Renal cortex interstitium (tissue), 11 donors: ENCODE measurements around the gene ZNF804A. TPM values are rescaled to one million over a fixed set of nuclear protein-coding genes. Genes with fewer than 3 reads are reported as not detected.
A peak's percentile ranks its signal among the peaks of the same experiment; 100 is the strongest.

Experiments
- DNase-seq, 11 donors: peaks; one replicate each; pipeline ENCODE4 v3.0.0-alpha.2; 2013; ENCODE audit warnings: low read depth in 9 of 11, low spot score in 4 of 11; ENCODE audit errors: extremely low read depth in 1 of 11
- polyA plus RNA-seq, 3 donors: library from polyadenylated mRNA; unstranded; fragments of 120-200 nt; gene quantifications; one replicate each; pipeline ENCODE4 v1.2.1, GENCODE V29; 2013; ENCODE audit not compliant: insufficient read length in 3 of 3

The ZNF804A gene
- polyA plus RNA-seq, 3 donors, result 1.2 to 1.8 (median 1.3) TPM

DNA sequence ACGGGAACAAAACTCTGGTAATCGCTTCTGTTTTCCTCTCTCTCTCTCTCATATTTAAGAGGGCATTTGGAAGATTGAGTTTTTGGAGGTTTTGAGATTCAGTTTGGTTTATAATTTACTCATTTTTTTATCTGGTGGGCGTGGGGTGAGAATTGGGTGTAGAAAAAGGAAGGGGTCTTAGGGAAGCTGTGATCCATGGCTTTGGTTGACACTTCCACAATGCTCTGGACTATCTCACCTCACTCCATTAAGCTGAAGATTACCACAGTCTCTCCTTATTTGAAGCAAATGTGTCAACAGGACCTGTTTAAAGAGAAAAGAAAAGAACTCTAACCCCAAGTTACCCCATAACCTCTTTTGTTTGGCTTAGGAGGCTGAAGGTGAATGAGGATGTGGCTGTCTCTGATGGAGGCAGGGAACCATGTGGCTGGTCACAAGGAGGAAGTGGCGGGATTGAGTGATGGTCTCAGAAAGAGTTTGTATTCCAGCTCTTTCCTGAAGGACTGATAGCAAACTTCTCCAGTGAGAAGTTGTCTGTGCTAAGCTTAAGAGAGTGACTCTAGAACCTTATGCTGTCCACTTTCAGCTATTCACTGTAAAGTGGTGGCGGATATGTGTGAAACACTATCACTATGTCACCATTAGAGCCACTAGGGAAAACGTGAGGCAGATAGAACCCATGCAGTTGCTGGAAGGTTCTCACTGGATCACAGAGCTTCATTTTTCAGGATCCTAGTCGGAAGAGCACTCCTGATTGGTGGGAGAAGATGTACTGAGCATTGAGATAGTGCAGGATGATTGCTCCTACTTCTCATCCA is 934 bp downstream of the ZNF804A start:
- peak in 1 of 11 donors; percentile 3 for DNase-seq

DNA sequence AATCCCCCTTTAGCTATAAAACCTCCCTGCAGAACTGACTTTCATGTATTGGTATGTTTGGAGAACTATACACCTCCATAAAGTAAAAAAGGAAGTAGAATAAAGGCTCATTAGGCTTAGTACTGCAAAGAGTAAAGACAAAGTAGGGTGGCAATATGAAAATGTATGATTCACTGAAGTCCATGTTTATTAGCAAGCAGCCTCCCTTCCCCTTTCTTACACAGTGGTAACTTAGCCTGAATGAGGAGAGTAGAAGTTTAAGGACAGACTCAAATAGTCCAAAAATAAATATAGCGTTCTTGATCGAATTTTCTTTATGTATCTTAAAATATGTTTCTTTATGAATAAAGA is 1.5 kb downstream of the ZNF804A start:
- DNase-seq, result no peak

DNA sequence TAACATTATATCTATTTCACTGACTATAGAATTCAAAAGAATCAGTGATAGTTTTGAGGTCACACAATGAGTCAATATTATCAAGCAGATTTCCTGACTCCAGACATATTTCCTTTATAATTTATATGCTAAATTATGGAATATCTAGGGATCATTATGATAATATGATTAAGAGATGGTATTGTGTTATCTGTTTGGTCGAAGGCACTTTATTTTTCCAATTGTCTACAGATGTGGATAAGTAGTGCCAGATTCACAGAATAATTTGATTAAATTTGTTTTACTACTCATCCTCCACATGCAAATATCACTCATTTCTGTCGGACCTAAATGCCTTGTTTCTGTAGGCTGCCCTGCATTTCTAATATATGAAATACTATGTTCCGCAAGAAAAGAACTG is 4.4 kb downstream of the ZNF804A start:
- no peak for DNase-seq

DNA sequence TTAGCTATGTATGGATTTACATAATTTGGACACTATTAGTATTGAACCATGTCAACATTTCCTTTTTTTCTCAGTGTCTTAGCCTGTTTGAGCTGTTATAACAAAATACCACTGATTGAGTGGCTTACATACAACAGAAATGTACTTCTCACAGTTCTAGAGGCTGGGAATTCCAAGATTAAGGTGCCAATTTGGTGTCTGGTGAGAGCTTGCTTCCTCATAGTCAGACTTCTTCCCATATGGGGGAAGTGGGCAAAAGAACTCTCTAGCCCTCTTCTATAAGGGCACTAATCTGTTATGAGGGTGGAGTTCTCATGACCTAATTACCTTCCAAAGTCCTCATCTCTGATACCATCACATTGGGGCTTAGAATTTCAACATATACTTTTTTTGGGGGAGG is 12.6 kb downstream of the ZNF804A start:
- DNase-seq, result no peak

DNA sequence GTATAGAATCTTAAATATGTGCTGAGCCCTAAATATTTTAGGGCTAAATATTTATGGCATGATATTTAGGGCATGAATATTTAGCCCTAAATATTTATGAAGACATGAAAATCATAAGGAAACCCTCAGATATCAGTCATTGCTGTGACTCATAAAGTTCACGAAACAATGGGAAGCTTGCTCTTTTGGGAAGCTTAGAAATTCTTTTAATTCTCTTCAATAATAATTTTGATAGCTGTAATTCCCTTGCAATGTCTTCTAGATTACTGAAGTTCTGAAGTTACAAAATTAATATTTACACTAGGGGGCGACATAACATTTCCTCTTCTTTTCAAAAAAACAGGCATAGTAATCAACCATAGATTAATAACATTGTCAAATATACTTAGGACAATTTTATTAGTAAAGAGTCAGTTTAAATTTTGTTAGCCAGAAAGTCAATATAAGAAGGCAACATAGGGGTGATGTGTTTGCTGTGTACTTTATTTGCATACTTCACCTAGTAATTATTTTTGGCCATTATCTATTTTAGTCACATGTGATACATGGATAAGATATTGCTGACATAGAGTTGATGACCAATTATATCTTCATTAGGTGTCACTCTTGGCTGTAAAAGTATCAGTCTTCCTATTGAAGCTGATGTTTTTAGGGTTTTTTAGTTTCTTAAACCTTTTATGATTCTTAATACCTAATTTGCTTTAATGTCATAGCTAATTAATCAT is 13.2 kb downstream of the ZNF804A start:
- peak in 1 of 11 donors; percentile 13 for DNase-seq

DNA sequence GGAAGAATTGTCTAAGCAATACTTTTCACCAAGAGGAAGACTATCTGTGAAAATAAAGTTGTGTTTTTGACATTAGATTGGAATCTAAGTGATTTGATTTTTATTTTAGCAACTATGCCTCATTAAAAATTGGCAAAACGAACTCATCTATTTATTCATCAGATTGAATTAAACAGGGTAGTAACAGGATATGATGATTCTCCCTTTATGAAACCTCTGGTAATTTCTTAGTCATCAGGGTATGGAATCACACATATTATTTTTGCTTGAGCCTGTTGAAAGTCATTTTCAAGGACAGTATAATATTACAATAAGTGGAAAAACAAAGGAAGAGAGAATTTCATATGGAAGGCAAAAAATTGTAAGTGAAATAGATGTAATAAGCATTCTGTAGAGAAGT is 22.0 kb downstream of the ZNF804A start:
- DNase-seq, result no peak

DNA sequence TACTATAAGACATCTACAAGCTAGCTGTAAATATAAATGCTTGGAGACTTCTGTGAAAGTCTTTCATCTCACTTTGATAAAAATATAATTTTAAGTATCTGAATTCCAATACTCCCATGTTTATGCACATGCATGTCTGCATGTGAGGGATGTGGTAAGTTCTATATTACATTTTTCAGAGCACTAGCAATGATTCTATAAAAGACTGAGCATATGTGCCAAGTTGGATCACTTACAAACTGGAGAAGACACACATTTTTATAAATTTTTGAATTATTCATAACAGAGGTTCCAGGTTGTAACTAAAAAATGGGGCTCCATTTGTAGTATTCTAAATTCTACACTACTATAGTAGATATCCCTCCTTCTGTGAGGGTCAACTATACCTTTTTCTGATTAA is 26.0 kb downstream of the ZNF804A start:
- DNase-seq, result no peak

DNA sequence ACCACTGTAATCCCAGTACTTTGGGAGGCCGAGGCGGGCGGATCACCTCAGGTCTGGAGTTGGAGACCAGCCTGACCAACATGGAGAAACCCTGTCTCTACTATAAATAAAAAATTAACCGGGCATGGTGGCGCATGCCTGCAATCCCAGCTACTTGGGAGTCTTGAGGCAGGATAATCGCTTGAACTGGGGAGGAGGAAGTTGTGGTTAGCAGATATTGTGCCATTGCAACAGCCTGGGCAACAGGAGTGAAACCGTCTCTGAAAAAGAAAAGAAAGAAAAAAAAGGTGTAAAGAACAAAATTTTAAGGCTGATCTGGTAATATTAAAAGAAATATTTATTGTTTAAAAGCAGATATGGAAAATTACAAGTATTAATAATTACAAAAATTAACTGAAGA is 29.7 kb downstream of the ZNF804A start:
- no peak for DNase-seq

DNA sequence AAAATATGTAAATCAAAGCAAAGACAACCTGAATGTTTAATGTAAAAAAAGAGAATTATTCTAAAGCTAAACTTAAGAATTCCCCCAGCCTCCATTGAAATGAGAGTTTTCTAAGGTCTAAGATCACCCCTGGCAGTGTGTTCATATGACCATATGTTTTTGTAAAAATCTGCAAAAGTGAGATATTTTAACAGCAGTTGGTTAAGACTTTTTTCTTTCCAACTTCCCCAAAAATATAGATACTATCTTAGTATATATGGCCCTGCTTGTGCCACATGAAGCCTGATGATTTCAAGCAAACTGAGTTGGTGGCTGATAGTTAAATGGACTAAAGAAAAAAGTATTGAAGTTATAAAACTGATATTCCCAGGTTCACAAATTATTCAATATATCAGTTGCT is 35.4 kb downstream of the ZNF804A start:
- DNase-seq, result no peak

DNA sequence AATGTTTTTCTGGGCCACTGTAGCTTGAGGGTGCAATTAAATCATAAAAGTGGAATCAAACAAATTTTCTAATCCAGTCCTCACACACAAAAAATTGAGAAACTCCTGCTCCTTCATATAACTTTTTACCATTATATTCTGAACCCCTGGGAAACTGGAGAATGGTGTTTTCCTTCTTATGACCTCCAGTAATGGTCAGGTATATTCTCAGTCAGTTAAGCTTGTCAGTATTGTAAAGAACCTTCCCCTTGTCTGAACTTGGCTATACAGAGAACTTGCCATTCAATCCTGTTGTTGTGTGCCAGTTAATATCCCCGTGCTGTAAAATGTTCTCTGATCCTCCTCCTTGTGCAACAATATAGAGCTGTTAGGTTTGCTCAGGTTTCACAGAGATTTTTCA is 39.5 kb downstream of the ZNF804A start:
- DNase-seq, result no peak

DNA sequence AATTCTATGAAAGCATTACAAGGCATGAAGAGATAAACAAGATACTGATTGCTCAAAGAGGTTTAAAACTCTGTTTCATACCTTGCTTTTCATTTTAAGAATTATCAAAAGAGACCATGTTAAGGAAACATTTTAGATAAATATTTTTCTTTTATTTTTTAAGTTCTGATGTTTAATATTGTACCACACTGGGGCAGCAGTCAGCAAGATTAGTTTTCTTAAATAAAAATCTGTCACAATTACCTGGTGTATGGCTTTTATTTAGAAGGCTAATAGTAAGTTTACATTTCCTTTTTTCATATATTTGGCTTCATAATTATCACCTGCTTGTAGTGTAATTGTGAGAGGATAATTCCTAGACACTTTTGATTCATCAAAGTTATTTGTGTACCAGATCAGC is 46.4 kb downstream of the ZNF804A start:
- DNase-seq, result no peak

DNA sequence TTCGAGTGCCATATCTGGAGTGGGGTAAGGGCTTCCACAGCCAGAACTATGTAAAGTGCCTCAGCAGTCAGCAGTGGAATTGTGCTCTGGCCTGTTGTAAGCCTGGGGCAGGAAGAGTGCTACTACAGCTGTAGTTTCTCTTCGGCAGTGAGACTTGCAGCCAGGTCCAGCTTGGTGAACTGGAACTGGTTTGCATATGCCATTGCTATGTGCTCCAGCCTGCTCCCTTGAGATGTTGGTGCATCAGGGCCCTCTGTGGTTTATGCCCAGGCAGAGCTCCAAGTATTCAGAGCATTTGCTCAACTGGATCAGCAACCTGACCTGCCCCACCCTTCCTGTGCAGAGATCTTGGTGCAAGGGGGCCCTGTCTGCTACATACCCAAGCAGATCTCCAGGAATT is 47.8 kb downstream of the ZNF804A start:
- DNase-seq, result no peak

DNA sequence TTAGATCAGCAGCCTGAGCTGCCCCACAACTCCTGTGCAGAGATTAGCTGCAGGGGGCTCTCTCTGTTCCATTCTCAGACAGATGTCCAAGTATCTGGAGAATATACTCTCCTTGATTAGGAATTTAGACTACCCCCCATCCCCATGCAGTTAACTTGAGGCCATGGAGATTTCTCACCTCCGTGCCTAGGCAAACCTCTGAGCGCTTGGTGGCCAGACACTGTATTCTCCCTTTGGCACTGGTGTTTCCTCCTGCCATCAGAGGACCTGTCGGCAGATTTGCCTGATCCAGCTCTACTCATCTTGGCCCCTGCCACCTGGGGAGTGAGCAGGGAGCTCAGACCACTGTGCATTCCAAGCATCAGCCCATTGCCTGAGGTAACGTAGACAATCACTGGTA is 48.3 kb downstream of the ZNF804A start:
- DNase-seq, result no peak

DNA sequence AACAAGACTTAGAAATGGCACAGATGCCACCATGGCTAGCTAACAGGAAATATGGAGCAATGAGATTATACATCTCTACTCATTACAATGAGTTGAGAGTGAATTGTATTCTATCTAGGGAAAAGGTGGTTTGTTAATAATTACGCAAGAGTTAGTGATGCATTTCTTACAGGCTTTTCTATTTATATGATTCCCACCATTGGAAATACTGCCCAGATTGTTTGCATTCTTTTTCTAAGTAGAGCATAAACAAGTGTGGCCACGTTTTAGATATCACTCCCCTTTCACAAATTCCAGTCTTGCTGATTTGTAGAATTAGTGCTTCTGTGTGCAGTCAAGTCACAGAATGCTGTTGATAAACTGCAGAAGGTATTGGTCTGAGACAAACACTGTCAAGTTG is 56.6 kb downstream of the ZNF804A start:
- DNase-seq, result no peak

DNA sequence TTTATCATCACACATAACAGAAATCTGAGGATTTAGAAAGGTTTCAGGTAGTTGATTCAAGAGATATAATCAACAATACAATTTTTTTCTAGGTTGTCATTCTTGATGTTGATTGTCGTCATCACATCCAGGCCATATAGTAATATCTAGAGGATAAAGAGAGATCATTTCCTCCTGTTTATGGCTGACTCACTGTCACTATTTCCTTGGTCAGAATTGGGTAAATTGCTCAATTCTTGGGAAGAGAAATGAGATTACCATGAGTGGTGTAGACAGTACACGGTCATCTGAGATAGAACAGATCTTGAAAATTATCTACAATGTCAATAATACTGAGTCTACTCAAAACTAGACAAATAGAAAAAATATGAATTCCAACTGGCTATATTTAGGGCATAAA is 78.8 kb downstream of the ZNF804A start:
- DNase-seq, result no peak

DNA sequence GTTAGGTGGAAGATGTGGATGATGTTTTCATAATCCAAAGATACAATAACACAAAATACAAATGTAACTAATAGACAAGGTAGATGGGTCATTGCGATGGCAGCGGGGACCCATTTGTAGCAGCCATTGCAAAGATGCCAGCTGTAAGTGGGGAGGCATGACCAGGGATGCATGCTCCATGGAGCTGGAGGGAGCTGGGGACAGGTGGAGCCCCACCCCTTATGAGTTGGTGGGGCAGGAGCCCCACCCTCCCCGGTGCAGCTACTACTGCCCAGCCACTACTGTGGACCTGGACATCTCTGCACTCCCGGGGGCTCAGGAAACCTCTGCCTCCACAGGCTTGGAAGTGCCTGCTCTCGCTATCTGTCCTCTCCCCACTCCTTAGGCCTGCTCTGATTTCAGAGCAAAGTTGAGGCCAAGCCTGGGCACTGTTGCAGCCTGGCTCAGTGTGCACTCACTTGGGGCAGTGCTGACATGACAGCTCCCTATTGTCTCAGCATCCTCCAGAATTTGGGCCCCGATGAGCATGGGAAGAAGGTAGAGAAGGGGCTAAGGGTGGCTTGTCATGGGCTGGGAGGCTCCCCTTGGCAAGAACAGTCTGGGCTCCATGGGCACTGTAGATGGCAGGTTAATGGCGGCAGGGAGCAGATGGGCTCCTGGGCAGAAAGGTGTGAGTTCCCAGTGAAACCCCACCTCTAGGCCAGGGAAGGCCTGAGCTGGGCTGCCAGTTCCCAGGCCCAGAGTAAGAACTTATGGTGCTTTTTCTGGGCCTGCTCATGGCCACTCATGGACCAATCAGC is 81.1 kb downstream of the ZNF804A start:
- no peak for DNase-seq

DNA sequence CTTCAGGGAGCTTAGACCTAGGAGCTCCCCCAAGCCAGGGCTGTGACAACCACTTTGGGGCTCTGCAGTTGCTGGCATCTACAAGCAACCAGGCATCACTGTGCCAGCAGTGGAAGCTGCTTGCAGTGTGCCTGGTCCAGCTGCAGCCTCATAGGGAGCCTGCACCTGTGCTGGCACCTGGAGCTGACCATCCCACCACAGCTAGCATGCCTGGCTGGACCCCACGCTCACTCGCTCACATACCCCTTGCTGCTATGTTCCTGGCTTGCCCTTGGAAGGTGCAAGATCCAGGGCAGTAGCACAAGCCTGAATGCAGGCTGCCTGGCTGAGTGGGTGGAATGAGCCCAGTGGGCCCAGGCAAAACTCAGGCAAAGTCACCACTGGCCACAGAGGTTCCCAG is 82.5 kb downstream of the ZNF804A start:
- DNase-seq, result no peak

DNA sequence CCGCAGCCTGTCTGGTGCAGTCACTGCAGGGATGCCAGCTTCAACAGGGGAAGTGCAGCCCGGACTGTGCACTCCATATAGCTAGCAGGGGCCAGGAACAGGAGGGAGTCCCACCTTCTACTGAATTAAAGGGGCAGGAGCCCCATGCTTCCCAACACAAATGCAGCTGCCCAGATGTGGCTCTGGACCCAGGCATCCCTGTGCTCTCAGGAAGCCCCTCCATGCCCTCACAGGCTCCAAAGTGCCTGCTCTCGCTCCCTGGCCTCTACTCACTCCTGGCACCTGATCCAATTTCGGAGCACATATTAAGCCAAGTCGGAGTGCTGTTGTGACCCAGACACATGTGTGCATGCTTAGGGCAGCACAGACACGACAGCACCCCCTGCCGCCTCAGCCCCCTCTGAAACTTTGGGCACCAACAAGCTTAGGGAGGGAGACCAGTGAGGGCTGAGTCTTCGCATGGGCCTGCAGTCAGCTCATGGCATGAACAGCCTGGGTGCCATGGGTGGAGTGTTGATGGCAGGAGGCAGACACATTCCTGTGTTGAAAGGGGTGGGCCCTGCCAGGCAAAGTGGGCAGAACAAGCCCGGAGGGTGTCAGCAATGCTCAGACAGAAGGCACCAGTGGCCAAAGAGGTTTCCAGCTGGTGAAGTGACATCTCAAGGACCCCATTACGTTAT is 83.5 kb downstream of the ZNF804A start:
- no peak for DNase-seq

DNA sequence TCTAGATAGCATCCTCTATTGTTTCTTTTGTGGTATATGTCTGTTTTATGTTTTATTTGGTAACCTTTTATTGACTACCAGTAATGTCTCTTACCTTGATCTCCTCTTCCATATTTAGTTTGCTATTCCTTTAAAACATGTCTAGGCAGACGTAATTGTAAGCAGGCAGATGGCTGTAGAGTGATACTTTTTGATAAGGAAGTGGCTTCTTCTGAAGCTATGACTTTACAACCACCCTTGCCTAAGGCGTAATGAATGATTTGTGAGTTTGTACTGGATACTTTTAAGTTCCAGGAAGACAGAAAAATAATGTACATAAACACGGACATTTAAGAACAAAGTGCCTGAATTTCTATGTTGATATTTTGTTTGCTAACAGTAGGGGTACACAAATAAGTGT is 85.6 kb downstream of the ZNF804A start:
- DNase-seq, result no peak
